Measurements from ENCODE around the gene TTLL9.
"Not testable (repeated sequence)": the region's sequence is repeated elsewhere in the genome, so short reads cannot be mapped to it uniquely, and the experiment has no call there.

The TTLL9 gene

GRCh38 chr20:31920275-31920855 is 49.9 kb downstream of the TTLL9 start:
- no peak overlapping the region for H2BK120ac ChIP-seq (ENCODE audit: insufficient read depth, low read length, poor library complexity)
- H3K79me1 ChIP-seq (ENCODE audit: low read length), result no peaks in the 10 kb centered on the region
- no peaks in the 10 kb centered on the region for H3K36me3 ChIP-seq (ENCODE audit: control insufficient read depth in 1 of 2, insufficient read depth in 2 of 2, low read length in 2 of 2)
- no peak overlapping the region for H4K91ac ChIP-seq (ENCODE audit: low read depth, low read length)
- H3K18ac ChIP-seq (ENCODE audit: low read length), result no peak overlapping the region
- DNase-seq, result no peak
- no peak overlapping the region for H3K4ac ChIP-seq (ENCODE audit: low read depth, low read length)
- no peak overlapping the region for H3K9ac ChIP-seq (ENCODE audit: low read length)
- no peak overlapping the region for H3K27ac ChIP-seq (ENCODE audit: low read depth, low read length)
- H4K12ac ChIP-seq (ENCODE audit: low read depth, low read length), result no peak overlapping the region
- H2BK5ac ChIP-seq (ENCODE audit: low read depth, low read length, poor library complexity), result no peak overlapping the region
- no peaks in the 10 kb centered on the region for H3K27me3 ChIP-seq (ENCODE audit: insufficient read depth, low read length)
- no peak overlapping the region for H2AFZ ChIP-seq (ENCODE audit: insufficient read depth, low read length, poor library complexity)
- H3K9me3 ChIP-seq (ENCODE audit: insufficient read depth, low read depth, low read length), result peaks cover 9% of the 10 kb centered on the region
- H3K79me2 ChIP-seq (ENCODE audit: control insufficient read depth, insufficient read depth, low read length, poor library complexity), result no peaks in the 10 kb centered on the region
- H3K4me3 ChIP-seq (ENCODE audit: low read depth, low read length), result no peak overlapping the region
- H3K14ac ChIP-seq (ENCODE audit: low read length), result no peak overlapping the region
- no peak overlapping the region for H2AK5ac ChIP-seq (ENCODE audit: low read length)
- no peak overlapping the region for H2BK12ac ChIP-seq (ENCODE audit: low read length)
- H3K4me1 ChIP-seq (ENCODE audit: control insufficient read depth in 1 of 2, insufficient read depth in 2 of 2, low read length in 2 of 2), result no peaks in the 10 kb centered on the region
- H3K4me2 ChIP-seq (ENCODE audit: low read length), result no peak overlapping the region
- H3K23ac ChIP-seq (ENCODE audit: low read length), result no peak overlapping the region
- WGBS (ENCODE audit: extremely low coverage, insufficient coverage, insufficient read length), result no CpG with 5 or more reads among the region's 11 CpGs
- no peak overlapping the region for H4K8ac ChIP-seq (ENCODE audit: low read depth, low read length)

- H3K79me2 ChIP-seq (ENCODE audit: control insufficient read depth, insufficient read depth, low read length, poor library complexity); H4K8ac ChIP-seq (ENCODE audit: low read depth, low read length); H3K4me1 ChIP-seq (ENCODE audit: control insufficient read depth in 1 of 2, insufficient read depth in 2 of 2, low read length in 2 of 2); H3K79me1 ChIP-seq (ENCODE audit: low read length); H3K9ac ChIP-seq (ENCODE audit: low read length); H2BK120ac ChIP-seq (ENCODE audit: insufficient read depth, low read length, poor library complexity); H3K18ac ChIP-seq (ENCODE audit: low read length); H3K36me3 ChIP-seq (ENCODE audit: control insufficient read depth in 1 of 2, insufficient read depth in 2 of 2, low read length in 2 of 2); H3K27me3 ChIP-seq (ENCODE audit: insufficient read depth, low read length); H3K23ac ChIP-seq (ENCODE audit: low read length); H3K4me2 ChIP-seq (ENCODE audit: low read length); H2AK5ac ChIP-seq (ENCODE audit: low read length); H3K14ac ChIP-seq (ENCODE audit: low read length); H4K12ac ChIP-seq (ENCODE audit: low read depth, low read length); H3K4ac ChIP-seq (ENCODE audit: low read depth, low read length); H4K91ac ChIP-seq (ENCODE audit: low read depth, low read length); DNase-seq; H2BK12ac ChIP-seq (ENCODE audit: low read length); H2BK5ac ChIP-seq (ENCODE audit: low read depth, low read length, poor library complexity); H2AFZ ChIP-seq (ENCODE audit: insufficient read depth, low read length, poor library complexity); H3K9me3 ChIP-seq (ENCODE audit: insufficient read depth, low read depth, low read length); H3K27ac ChIP-seq (ENCODE audit: low read depth, low read length); H3K4me3 ChIP-seq (ENCODE audit: low read depth, low read length): not testable (repeated sequence)
- WGBS (ENCODE audit: extremely low coverage, insufficient coverage, insufficient read length), result no CpG with 5 or more reads among the region's 5 CpGs
These were observed 51.0 kb downstream of the TTLL9 start for GRCh38 chr20:31921480-31921879.

- H2AFZ ChIP-seq (ENCODE audit: insufficient read depth, low read length, poor library complexity), result no peak overlapping the region
- H2BK5ac ChIP-seq (ENCODE audit: low read depth, low read length, poor library complexity), result no peak overlapping the region
- no peak overlapping the region for H3K4me3 ChIP-seq (ENCODE audit: low read depth, low read length)
- H3K14ac ChIP-seq (ENCODE audit: low read length), result no peak overlapping the region
- no peak overlapping the region for H3K4me2 ChIP-seq (ENCODE audit: low read length)
- no peak overlapping the region for H2AK5ac ChIP-seq (ENCODE audit: low read length)
- no peak overlapping the region for H3K4ac ChIP-seq (ENCODE audit: low read depth, low read length)
- H3K79me1 ChIP-seq (ENCODE audit: low read length), result no peaks in the 10 kb centered on the region
- H4K8ac ChIP-seq (ENCODE audit: low read depth, low read length), result no peak overlapping the region
- no peaks in the 10 kb centered on the region for H3K36me3 ChIP-seq (ENCODE audit: control insufficient read depth in 1 of 2, insufficient read depth in 2 of 2, low read length in 2 of 2)
- no peak for DNase-seq
- no peak overlapping the region for H2BK120ac ChIP-seq (ENCODE audit: insufficient read depth, low read length, poor library complexity)
- no peak overlapping the region for H3K9ac ChIP-seq (ENCODE audit: low read length)
- peaks cover 6% of the 10 kb centered on the region for H3K9me3 ChIP-seq (ENCODE audit: insufficient read depth, low read depth, low read length)
- no peak overlapping the region for H3K23ac ChIP-seq (ENCODE audit: low read length)
- H3K18ac ChIP-seq (ENCODE audit: low read length), result no peak overlapping the region
- H3K27ac ChIP-seq (ENCODE audit: low read depth, low read length), result no peak overlapping the region
- no peak overlapping the region for H4K12ac ChIP-seq (ENCODE audit: low read depth, low read length)
- H2BK12ac ChIP-seq (ENCODE audit: low read length), result no peak overlapping the region
- H4K91ac ChIP-seq (ENCODE audit: low read depth, low read length), result no peak overlapping the region
- no peaks in the 10 kb centered on the region for H3K27me3 ChIP-seq (ENCODE audit: insufficient read depth, low read length)
- no peaks in the 10 kb centered on the region for H3K79me2 ChIP-seq (ENCODE audit: control insufficient read depth, insufficient read depth, low read length, poor library complexity)
- no CpG with 5 or more reads among the region's 4 CpGs for WGBS (ENCODE audit: extremely low coverage, insufficient coverage, insufficient read length)
- H3K4me1 ChIP-seq (ENCODE audit: control insufficient read depth in 1 of 2, insufficient read depth in 2 of 2, low read length in 2 of 2), result no peaks in the 10 kb centered on the region
These were observed 51.7 kb downstream of the TTLL9 start for GRCh38 chr20:31922181-31922580.

- no CpG with 5 or more reads among the region's 4 CpGs for WGBS (ENCODE audit: extremely low coverage, insufficient coverage, insufficient read length)
These were observed 52.2 kb downstream of the TTLL9 start for GRCh38 chr20:31922588-31922987.

More at GRCh38 chr20:31922588-31922987, 52.2 kb downstream of the TTLL9 start:
- no peak overlapping the region for H4K12ac ChIP-seq (ENCODE audit: low read depth, low read length)
- H3K36me3 ChIP-seq (ENCODE audit: control insufficient read depth in 1 of 2, insufficient read depth in 2 of 2, low read length in 2 of 2), result no peaks in the 10 kb centered on the region
- no peak overlapping the region for H3K23ac ChIP-seq (ENCODE audit: low read length)
- H4K91ac ChIP-seq (ENCODE audit: low read depth, low read length), result no peak overlapping the region
- H2BK12ac ChIP-seq (ENCODE audit: low read length), result no peak overlapping the region
- no peak overlapping the region for H3K4me3 ChIP-seq (ENCODE audit: low read depth, low read length)
- H3K79me1 ChIP-seq (ENCODE audit: low read length), result no peaks in the 10 kb centered on the region
- H3K27me3 ChIP-seq (ENCODE audit: insufficient read depth, low read length), result no peaks in the 10 kb centered on the region
- H3K27ac ChIP-seq (ENCODE audit: low read depth, low read length), result no peak overlapping the region
- H3K9me3 ChIP-seq (ENCODE audit: insufficient read depth, low read depth, low read length), result peaks cover 5% of the 10 kb centered on the region
- no peaks in the 10 kb centered on the region for H3K79me2 ChIP-seq (ENCODE audit: control insufficient read depth, insufficient read depth, low read length, poor library complexity)
- H2AK5ac ChIP-seq (ENCODE audit: low read length), result no peak overlapping the region
- H3K4me1 ChIP-seq (ENCODE audit: control insufficient read depth in 1 of 2, insufficient read depth in 2 of 2, low read length in 2 of 2), result no peaks in the 10 kb centered on the region
- no peak overlapping the region for H4K8ac ChIP-seq (ENCODE audit: low read depth, low read length)
- no peak overlapping the region for H3K14ac ChIP-seq (ENCODE audit: low read length)
- no peak for DNase-seq
- no peak overlapping the region for H3K9ac ChIP-seq (ENCODE audit: low read length)
- no peak overlapping the region for H2BK120ac ChIP-seq (ENCODE audit: insufficient read depth, low read length, poor library complexity)
- H3K18ac ChIP-seq (ENCODE audit: low read length), result no peak overlapping the region
- H2BK5ac ChIP-seq (ENCODE audit: low read depth, low read length, poor library complexity), result no peak overlapping the region
- no peak overlapping the region for H3K4me2 ChIP-seq (ENCODE audit: low read length)
- no peak overlapping the region for H3K4ac ChIP-seq (ENCODE audit: low read depth, low read length)
- H2AFZ ChIP-seq (ENCODE audit: insufficient read depth, low read length, poor library complexity), result no peak overlapping the region
